Panc1 (cell line): Measurements from ENCODE around the gene TMEM51. TPM values are rescaled to one million over a fixed set of nuclear protein-coding genes. Genes with fewer than 3 reads are reported as not detected.

Experiments used
- ATAC-seq: fragments of 200-7000 bp; cut with Tn5 transposase; 2 replicates; pipeline ENCODE4 v1.9.1; 2020; ENCODE audit warnings: mild to moderate bottlenecking, moderate library complexity
- BruUV-seq: library from RNA; stranded (reverse); fragments of 400-500 nt; replicated peaks from 2 replicates; lab custom pipeline; 2021; lab: Mats Ljungman, UMichigan
- CTCF ChIA-PET: fragments of 300-600 bp; sonication (Branson Sonifier 250); formaldehyde crosslinking; loops from one replicate; lab custom pipeline; 2022; ENCODE audit warnings: antibody characterized with exemption; lab: Charles Lee
- POLR2A ChIA-PET: fragments of 300-600 bp; sonication (Branson Sonifier 250); formaldehyde crosslinking; loops from one replicate; lab custom pipeline; 2022; ENCODE audit warnings: antibody characterized with exemption; lab: Charles Lee
- DNase-seq: peaks from one replicate; pipeline ENCODE4 v3.0.0-alpha.2; 2010; ENCODE audit warnings: low read depth, low spot score
- H3K27ac ChIP-seq: 2 replicates; pipeline ENCODE4 v1.5.1; 2011; ENCODE audit warnings: mild to moderate bottlenecking, low read length, inconsistent platforms
- H3K27me3 ChIP-seq: fragments of 200-500 bp; sonication (Bioruptor generic); 2 replicates; pipeline ENCODE4 v1.6.0; 2014; ENCODE audit warnings: low read length, inconsistent platforms; ENCODE audit not compliant: control insufficient read depth, insufficient read depth
- H3K36me3 ChIP-seq: fragments of 200-500 bp; sonication (Bioruptor generic); 2 replicates; pipeline ENCODE4 v1.5.1; 2014; ENCODE audit warnings: inconsistent platforms, mild to moderate bottlenecking, low read length, moderate library complexity; ENCODE audit not compliant: control insufficient read depth, insufficient read depth
- H3K4me1 ChIP-seq: 2 replicates; pipeline ENCODE4 v1.5.1; 2011; ENCODE audit warnings: inconsistent platforms, mild to moderate bottlenecking, low read length, moderate library complexity; ENCODE audit not compliant: control insufficient read depth, insufficient read depth
- H3K4me3 ChIP-seq, 2 experiments: 2 replicates each; pipeline ENCODE4 v1.5.1; 2011 to 2012; ENCODE audit warnings: low read depth in 2 of 2, low read length in 2 of 2, mild to moderate bottlenecking in 2 of 2, inconsistent platforms in 1 of 2, moderate library complexity in 1 of 2
- H3K9me3 ChIP-seq: fragments of 200-500 bp; sonication (Bioruptor generic); 2 replicates; pipeline ENCODE4 v1.5.1; 2014; ENCODE audit warnings: low read depth, mild to moderate bottlenecking, inconsistent platforms, low read length, moderate library complexity; ENCODE audit not compliant: control insufficient read depth, insufficient read depth
- POLR2AphosphoS5 ChIP-seq: IDR thresholded peaks from 2 replicates; pipeline ENCODE4 v1.6.1; 2012; ENCODE audit warnings: mild to moderate bottlenecking, low read depth, low read length, moderate library complexity
- SIN3A ChIP-seq: IDR thresholded peaks from 2 replicates; pipeline ENCODE4 v1.6.1; 2012; ENCODE audit warnings: low read depth, mild to moderate bottlenecking, low read length, moderate library complexity, borderline replicate concordance; ENCODE audit not compliant: insufficient read depth
- TCF7L2 ChIP-seq: IDR thresholded peaks from 2 replicates; pipeline ENCODE4 v1.6.1; 2011; ENCODE audit warnings: mild to moderate bottlenecking, low read depth, low read length, inconsistent platforms
- in situ Hi-C: cut with HindIII; loops from 2 replicates; pipeline ENCODE4 v1.10.0; 2016; ENCODE audit warnings: low sequenced_read_pairs, low pct_unique_long_range_greater_than_20kb
- intact Hi-C: fragments of 100-400 bp; cut with micrococcal nuclease; formaldehyde crosslinking; loops from one replicate; pipeline ENCODE4 v1.10.0; 2022; ENCODE audit not compliant: unreplicated experiment
- total RNA-seq: library from RNA; stranded (reverse); gene quantifications from one replicate; pipeline ENCODE4 v1.2.1, GENCODE V29; 2021; ENCODE audit not compliant: unreplicated experiment
- TF ChIP-seq, protein P1 (sequence below): fragments of 450-650 bp; IDR thresholded peaks from 2 replicates; pipeline ENCODE4 v1.5.1; 2017; ENCODE audit warnings: mild to moderate bottlenecking
- TF ChIP-seq, protein P2 (sequence below), 2 experiments: IDR thresholded peaks; 2 replicates each; pipeline ENCODE4 v1.6.1; 2011 to 2012; ENCODE audit warnings: low read depth in 2 of 2, control low read depth in 1 of 2, low read length in 1 of 2, mild to moderate bottlenecking in 1 of 2, moderate library complexity in 1 of 2; ENCODE audit not compliant: insufficient read depth in 1 of 2

TMEM51 gene
- total RNA-seq, 1 experiment from 2014 or later, result 25.8 TPM

DNA sequence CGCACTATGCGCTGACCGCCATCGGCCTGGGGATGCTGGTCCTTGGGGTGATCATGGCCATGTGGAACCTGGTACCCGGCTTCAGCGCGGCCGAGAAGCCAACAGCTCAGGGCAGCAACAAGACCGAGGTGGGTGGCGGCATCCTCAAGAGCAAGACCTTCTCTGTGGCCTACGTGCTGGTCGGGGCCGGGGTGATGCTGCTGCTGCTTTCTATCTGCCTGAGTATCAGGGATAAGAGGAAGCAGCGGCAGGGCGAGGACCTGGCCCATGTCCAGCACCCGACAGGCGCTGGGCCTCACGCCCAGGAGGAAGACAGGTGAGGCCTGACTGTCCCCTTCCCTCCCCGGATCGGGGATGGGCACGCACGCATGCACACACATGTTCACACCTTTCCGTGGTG is 61.6 kb downstream of the TMEM51 start:
- Histone ChIP-seq H3K27me3 (no peaks in the 10 kb centered on the region), H3K36me3 (no peaks in the 10 kb centered on the region), H3K4me3 (no peak overlapping the region), H3K4me1 (peaks cover 6% of the 10 kb centered on the region; the same call in 1 of the 2 replicates), H3K27ac (no peak overlapping the region), H3K9me3 (no peaks in the 10 kb centered on the region)
- intact Hi-C loops (no loop called here), in situ Hi-C loops (no loop called here)
- TF ChIP-seq, protein P1, sequence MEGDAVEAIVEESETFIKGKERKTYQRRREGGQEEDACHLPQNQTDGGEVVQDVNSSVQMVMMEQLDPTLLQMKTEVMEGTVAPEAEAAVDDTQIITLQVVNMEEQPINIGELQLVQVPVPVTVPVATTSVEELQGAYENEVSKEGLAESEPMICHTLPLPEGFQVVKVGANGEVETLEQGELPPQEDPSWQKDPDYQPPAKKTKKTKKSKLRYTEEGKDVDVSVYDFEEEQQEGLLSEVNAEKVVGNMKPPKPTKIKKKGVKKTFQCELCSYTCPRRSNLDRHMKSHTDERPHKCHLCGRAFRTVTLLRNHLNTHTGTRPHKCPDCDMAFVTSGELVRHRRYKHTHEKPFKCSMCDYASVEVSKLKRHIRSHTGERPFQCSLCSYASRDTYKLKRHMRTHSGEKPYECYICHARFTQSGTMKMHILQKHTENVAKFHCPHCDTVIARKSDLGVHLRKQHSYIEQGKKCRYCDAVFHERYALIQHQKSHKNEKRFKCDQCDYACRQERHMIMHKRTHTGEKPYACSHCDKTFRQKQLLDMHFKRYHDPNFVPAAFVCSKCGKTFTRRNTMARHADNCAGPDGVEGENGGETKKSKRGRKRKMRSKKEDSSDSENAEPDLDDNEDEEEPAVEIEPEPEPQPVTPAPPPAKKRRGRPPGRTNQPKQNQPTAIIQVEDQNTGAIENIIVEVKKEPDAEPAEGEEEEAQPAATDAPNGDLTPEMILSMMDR, result no peak
- TF ChIP-seq, protein P2, sequence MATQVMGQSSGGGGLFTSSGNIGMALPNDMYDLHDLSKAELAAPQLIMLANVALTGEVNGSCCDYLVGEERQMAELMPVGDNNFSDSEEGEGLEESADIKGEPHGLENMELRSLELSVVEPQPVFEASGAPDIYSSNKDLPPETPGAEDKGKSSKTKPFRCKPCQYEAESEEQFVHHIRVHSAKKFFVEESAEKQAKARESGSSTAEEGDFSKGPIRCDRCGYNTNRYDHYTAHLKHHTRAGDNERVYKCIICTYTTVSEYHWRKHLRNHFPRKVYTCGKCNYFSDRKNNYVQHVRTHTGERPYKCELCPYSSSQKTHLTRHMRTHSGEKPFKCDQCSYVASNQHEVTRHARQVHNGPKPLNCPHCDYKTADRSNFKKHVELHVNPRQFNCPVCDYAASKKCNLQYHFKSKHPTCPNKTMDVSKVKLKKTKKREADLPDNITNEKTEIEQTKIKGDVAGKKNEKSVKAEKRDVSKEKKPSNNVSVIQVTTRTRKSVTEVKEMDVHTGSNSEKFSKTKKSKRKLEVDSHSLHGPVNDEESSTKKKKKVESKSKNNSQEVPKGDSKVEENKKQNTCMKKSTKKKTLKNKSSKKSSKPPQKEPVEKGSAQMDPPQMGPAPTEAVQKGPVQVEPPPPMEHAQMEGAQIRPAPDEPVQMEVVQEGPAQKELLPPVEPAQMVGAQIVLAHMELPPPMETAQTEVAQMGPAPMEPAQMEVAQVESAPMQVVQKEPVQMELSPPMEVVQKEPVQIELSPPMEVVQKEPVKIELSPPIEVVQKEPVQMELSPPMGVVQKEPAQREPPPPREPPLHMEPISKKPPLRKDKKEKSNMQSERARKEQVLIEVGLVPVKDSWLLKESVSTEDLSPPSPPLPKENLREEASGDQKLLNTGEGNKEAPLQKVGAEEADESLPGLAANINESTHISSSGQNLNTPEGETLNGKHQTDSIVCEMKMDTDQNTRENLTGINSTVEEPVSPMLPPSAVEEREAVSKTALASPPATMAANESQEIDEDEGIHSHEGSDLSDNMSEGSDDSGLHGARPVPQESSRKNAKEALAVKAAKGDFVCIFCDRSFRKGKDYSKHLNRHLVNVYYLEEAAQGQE (IDR thresholded peaks at IDR 0.05; ENCODE audit: insufficient read depth in 1 of 2, low read depth in 2 of 2, low read length in 1 of 2), result no peak
- ATAC-seq, result no peak
- BruUV-seq, result no TSS peak
- POLR2A ChIA-PET, result no interaction called here
- CTCF ChIA-PET, result no interaction called here
- no peak for DNase-seq

DNA sequence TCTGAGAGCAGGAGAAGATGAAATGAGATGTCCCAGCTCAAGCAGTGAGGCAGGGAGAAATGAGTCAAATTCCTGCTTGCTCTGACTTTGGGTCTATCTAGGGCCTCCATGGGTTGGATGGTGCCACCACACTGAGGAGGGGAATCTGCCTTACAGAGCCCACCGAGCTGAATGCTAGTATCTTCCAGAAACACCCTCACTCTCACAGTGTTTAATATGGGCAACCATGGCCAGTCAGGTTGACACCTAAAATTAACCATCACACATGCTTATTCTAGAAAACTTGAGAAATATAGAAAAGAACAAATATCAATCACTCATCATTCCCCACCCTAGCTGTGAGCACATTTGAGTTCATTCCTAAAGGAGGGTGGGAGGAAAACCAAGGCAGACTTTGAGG is 64.1 kb downstream of the TMEM51 start:
- DNase-seq, result no peak
- H3K4me1 ChIP-seq, result peaks cover 6% of the 10 kb centered on the region; the same call in 1 of the 2 replicates
- no peak for TF ChIP-seq SIN3A
- TF ChIP-seq, protein P1, result no peak
- TF ChIP-seq POLR2AphosphoS5, result no peak
- TF ChIP-seq, protein P2 (IDR thresholded peaks at IDR 0.05; ENCODE audit: insufficient read depth in 1 of 2, low read depth in 2 of 2, low read length in 1 of 2), result no peak
- TF ChIP-seq TCF7L2, result no peak
- ChIA-PET POLR2A (no interaction called here), CTCF (interaction anchor here (0.6 kb wide), 1 partner anchor 226 kb away, joined by 5 read pairs; no protein-coding TSS in a partner anchor)
- no peaks in the 10 kb centered on the region for H3K9me3 ChIP-seq
- H3K4me3 ChIP-seq, result no peak overlapping the region
- BruUV-seq, result TSS peak; percentile 28
- H3K27ac ChIP-seq, result no peak overlapping the region
- ATAC-seq, result no peak
- in situ Hi-C loops, result no loop called here
- intact Hi-C loops, result no loop called here
- H3K36me3 ChIP-seq, result no peaks in the 10 kb centered on the region
- no peaks in the 10 kb centered on the region for H3K27me3 ChIP-seq
